ENCODE measurements around the gene ZNF157. TPM values are rescaled to one million over a fixed set of nuclear protein-coding genes. Genes with fewer than 3 reads are reported as not detected.
"Not testable (repeated sequence)": the region's sequence is repeated elsewhere in the genome, so short reads cannot be mapped to it uniquely, and the experiment has no call there.

ZNF157 gene
- total RNA-seq, 1 experiment from 2014 or later, result 0.81 TPM

DNA sequence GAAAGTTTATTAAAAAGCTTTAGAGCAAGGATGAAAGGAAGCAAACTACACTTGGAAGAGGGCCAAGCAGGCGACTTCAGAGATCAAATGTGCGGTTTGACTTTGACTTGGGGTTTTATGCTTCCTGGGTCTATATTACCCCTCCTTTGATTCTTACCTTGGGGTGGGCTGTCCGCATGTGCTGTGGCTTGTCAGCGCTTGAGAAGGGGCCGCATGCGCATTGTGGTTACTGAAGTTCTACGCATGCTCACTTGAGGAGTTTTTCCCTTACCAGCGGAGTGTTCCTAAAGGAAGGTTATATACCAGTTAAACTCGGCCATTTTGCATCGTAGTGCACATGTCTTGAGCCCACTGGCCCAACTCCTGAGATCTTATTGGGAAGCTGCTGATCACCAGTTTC, 9.9 kb downstream of the ZNF157 start:
- no peak overlapping the region for H2BK5ac ChIP-seq (ENCODE audit: insufficient read length, low read length)
- Mint-ChIP-seq H3K27me3 (ENCODE audit: low read depth) (no peaks in the 10 kb centered on the region; the same call in 1 of the 2 replicates), H3K4me1 (peaks cover 26 to 45% of the 10 kb centered on the region in 2 experiments), H3K36me3 (ENCODE audit: insufficient read depth in 1 of 3, low read depth in 3 of 3) (peaks cover 0 to 8% (median 5%) of the 10 kb centered on the region in 3 experiments; a peak in 3 of 7 replicates), H3K4me3 (no peak overlapping the region), H3K27ac (no peak overlapping the region; a peak in 1 of 7 replicates), H3K9me3 (peaks cover 43 to 60% of the 10 kb centered on the region in 2 experiments)
- no peak overlapping the region for H2BK15ac ChIP-seq (ENCODE audit: low read depth, low read length)
- H2BK12ac ChIP-seq (ENCODE audit: insufficient read length, low read depth, low read length), result no peak overlapping the region
- H3K18ac ChIP-seq (ENCODE audit: insufficient read length, low read depth, low read length), result no peak overlapping the region
- TF ChIP-seq, protein P1, sequence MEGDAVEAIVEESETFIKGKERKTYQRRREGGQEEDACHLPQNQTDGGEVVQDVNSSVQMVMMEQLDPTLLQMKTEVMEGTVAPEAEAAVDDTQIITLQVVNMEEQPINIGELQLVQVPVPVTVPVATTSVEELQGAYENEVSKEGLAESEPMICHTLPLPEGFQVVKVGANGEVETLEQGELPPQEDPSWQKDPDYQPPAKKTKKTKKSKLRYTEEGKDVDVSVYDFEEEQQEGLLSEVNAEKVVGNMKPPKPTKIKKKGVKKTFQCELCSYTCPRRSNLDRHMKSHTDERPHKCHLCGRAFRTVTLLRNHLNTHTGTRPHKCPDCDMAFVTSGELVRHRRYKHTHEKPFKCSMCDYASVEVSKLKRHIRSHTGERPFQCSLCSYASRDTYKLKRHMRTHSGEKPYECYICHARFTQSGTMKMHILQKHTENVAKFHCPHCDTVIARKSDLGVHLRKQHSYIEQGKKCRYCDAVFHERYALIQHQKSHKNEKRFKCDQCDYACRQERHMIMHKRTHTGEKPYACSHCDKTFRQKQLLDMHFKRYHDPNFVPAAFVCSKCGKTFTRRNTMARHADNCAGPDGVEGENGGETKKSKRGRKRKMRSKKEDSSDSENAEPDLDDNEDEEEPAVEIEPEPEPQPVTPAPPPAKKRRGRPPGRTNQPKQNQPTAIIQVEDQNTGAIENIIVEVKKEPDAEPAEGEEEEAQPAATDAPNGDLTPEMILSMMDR (conservative IDR thresholded peaks at IDR 0.05), result no peak
- no peak overlapping the region for H3K14ac ChIP-seq (ENCODE audit: insufficient read depth, low read length)
- no CpG with 5 or more reads among the region's 10 CpGs for WGBS (ENCODE audit: extremely low coverage, insufficient read length, low lambda C conversion rate)
- H2AK5ac ChIP-seq (ENCODE audit: insufficient read length, low read length), result no peak overlapping the region
- H2BK20ac ChIP-seq (ENCODE audit: low read depth, low read length, poor library complexity, severe bottlenecking), result no peak overlapping the region
- H3K4me1 ChIP-seq (ENCODE audit: insufficient read depth, low read length), result peaks cover 4% of the 10 kb centered on the region; the same call in 1 of the 2 replicates
- no peak overlapping the region for H4K91ac ChIP-seq (ENCODE audit: insufficient read length, low read depth, low read length)
- H2AFZ ChIP-seq (ENCODE audit: low read length), result no peak overlapping the region
- H3K79me2 ChIP-seq (ENCODE audit: insufficient read depth, low read length), result no peaks in the 10 kb centered on the region
- H2BK120ac ChIP-seq (ENCODE audit: low read depth, low read length, poor library complexity, severe bottlenecking), result no peak overlapping the region
- no peaks in the 10 kb centered on the region for H3K79me1 ChIP-seq (ENCODE audit: insufficient read depth, low read depth, low read length, poor library complexity, severe bottlenecking)
- no peak overlapping the region for H3K27ac ChIP-seq (ENCODE audit: insufficient read length, low read depth, low read length)
- no peaks in the 10 kb centered on the region for H3K9me3 ChIP-seq (ENCODE audit: control insufficient read depth, low read depth, low read length)
- no peak overlapping the region for H3K9ac ChIP-seq (ENCODE audit: extremely low read depth, insufficient read length, low read length)
- no peak overlapping the region for H3K4ac ChIP-seq (ENCODE audit: low read depth, low read length)
- no peak overlapping the region for H3K4me2 ChIP-seq (ENCODE audit: insufficient read depth, insufficient read length, low read length)
- no peak for DNase-seq
- no peak overlapping the region for H4K5ac ChIP-seq (ENCODE audit: insufficient read length, low read depth, low read length)
- H3K56ac ChIP-seq (ENCODE audit: insufficient read length, low read depth, low read length), result no peak overlapping the region
- H3K23me2 ChIP-seq (ENCODE audit: insufficient read length, low read depth, low read length, poor library complexity, severe bottlenecking), result no peaks in the 10 kb centered on the region
- no peaks in the 10 kb centered on the region for H4K20me1 ChIP-seq (ENCODE audit: control insufficient read depth, insufficient read depth, insufficient read length)
- no peaks in the 10 kb centered on the region for H3K27me3 ChIP-seq (ENCODE audit: insufficient read depth, low read length)
- no peak overlapping the region for H3T11ph ChIP-seq (ENCODE audit: low read length)
- no peak overlapping the region for H3K23ac ChIP-seq (ENCODE audit: insufficient read length, low read depth, low read length)
- no peak overlapping the region for H4K8ac ChIP-seq (replicated peaks; ENCODE audit: insufficient read length, low read depth, low read length)

DNA sequence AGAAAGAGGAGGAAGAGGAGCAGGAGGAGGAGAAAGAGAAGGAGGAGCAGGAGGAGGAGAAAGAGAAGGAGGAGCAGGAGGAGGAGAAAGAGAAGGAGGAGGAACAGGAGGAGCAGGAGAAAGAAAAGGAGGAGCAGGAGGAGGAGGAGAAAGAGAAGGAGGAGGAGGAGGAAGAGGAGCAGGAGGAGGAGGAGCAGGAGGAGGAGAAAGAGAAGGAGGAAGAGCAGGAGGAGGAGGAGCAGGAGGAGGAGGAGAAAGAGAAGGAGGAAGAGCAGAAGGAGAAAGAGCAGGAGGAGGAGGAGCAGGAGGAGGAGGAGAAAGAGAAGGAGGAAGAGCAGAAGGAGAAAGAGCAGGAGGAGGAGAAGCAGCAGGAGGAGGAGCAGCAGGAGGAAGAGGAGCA, 10.5 kb downstream of the ZNF157 start:
- H3T11ph ChIP-seq (ENCODE audit: low read length), result not testable (repeated sequence)

More for the DNA sequence above, 10.5 kb downstream of the ZNF157 start:
- H3K4me3 Mint-ChIP-seq; H2BK15ac ChIP-seq (ENCODE audit: low read depth, low read length); H3K23ac ChIP-seq (ENCODE audit: insufficient read length, low read depth, low read length); H3K4me2 ChIP-seq (ENCODE audit: insufficient read depth, insufficient read length, low read length); H4K20me1 ChIP-seq (ENCODE audit: control insufficient read depth, insufficient read depth, insufficient read length); H4K8ac ChIP-seq (replicated peaks; ENCODE audit: insufficient read length, low read depth, low read length); H2AK5ac ChIP-seq (ENCODE audit: insufficient read length, low read length); H3K27me3 Mint-ChIP-seq (ENCODE audit: low read depth); H4K5ac ChIP-seq (ENCODE audit: insufficient read length, low read depth, low read length); H3K79me2 ChIP-seq (ENCODE audit: insufficient read depth, low read length); H2BK120ac ChIP-seq (ENCODE audit: low read depth, low read length, poor library complexity, severe bottlenecking); H3K27ac Mint-ChIP-seq; H2BK5ac ChIP-seq (ENCODE audit: insufficient read length, low read length); H3K27me3 ChIP-seq (ENCODE audit: insufficient read depth, low read length); H3K14ac ChIP-seq (ENCODE audit: insufficient read depth, low read length); DNase-seq; H3K9ac ChIP-seq (ENCODE audit: extremely low read depth, insufficient read length, low read length); H4K91ac ChIP-seq (ENCODE audit: insufficient read length, low read depth, low read length); H3K27ac ChIP-seq (ENCODE audit: insufficient read length, low read depth, low read length); H3K56ac ChIP-seq (ENCODE audit: insufficient read length, low read depth, low read length); H2BK12ac ChIP-seq (ENCODE audit: insufficient read length, low read depth, low read length); H2AFZ ChIP-seq (ENCODE audit: low read length); H3K36me3 Mint-ChIP-seq (ENCODE audit: insufficient read depth in 1 of 3, low read depth in 3 of 3); H3K4me1 ChIP-seq (ENCODE audit: insufficient read depth, low read length); H3K18ac ChIP-seq (ENCODE audit: insufficient read length, low read depth, low read length); H3K79me1 ChIP-seq (ENCODE audit: insufficient read depth, low read depth, low read length, poor library complexity, severe bottlenecking); H2BK20ac ChIP-seq (ENCODE audit: low read depth, low read length, poor library complexity, severe bottlenecking); H3K9me3 ChIP-seq (ENCODE audit: control insufficient read depth, low read depth, low read length); H3K23me2 ChIP-seq (ENCODE audit: insufficient read length, low read depth, low read length, poor library complexity, severe bottlenecking); H3K4ac ChIP-seq (ENCODE audit: low read depth, low read length): not testable (repeated sequence)
- Mint-ChIP-seq H3K9me3 (peaks cover 43 to 60% of the 10 kb centered on the region in 2 experiments), H3K4me1 (peaks cover 26 to 45% of the 10 kb centered on the region in 2 experiments)
